Skin of body (tissue), 2 donors: ENCODE data around the gene PFKL. TPM values are rescaled to one million over a fixed set of nuclear protein-coding genes. Genes with fewer than 3 reads are reported as not detected.

Experiments
- DNase-seq: peaks from one replicate; lab custom pipeline; 2025; lab: John Stamatoyannopoulos, UW
- total RNA-seq: library from RNA; depleted of rRNA; stranded (reverse); fragments of >200 nt; gene quantifications from one replicate; pipeline ENCODE4 v1.2.3, GENCODE V29; 2014

The PFKL gene
- total RNA-seq: 85.3 TPM

DNA sequence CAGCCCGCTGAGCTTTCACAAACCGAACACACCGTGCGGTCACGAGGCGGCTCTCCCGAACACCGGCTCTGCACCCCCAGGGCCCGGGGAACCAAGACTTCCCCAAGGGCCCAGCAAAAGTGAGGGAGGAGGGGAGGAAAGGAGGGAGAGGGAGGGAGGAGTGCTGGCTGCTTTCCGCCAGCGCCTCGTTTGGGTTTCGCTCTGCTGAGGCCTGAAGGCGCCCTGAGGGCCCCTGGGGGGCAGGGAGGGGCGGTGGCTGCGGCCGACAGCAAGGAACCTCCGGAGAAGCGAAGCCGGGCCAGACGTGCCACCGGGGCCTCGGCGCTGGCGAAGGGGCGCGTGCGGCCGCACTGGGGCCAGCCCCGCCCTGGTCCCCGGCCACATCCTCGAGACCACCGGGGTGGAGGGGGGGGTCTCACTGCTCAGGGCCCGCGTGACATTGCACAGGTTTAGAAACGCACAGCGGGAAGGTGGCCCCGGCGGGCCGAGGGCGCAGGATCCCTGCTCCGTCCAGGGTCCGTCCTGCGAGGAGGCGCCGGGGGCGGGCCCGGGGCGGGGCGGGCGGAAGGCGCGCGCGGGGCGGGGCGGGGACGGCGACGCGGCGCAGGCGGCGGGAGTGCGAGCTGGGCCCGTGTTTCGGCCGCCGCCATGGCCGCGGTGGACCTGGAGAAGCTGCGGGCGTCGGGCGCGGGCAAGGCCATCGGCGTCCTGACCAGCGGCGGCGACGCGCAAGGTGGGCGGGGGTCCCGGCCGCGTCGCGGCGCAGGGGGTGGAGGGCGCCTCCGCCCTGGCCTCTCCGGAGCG is at the start of gene PFKL:
Gene PFKL (plus strand): TSS at position 596 of the 804 bp plus-strand sequence. CDS start 53 bp downstream, at position 649.
- DNase-seq: peak; percentile 37

GRCh38 chr21:44253832-44254710 is 45.8 kb upstream of the PFKL start:
- no peak for DNase-seq

- DNase-seq: no peak
Observed at GRCh38 chr21:44255511-44255981, 44.3 kb upstream of the PFKL start.

DNA sequence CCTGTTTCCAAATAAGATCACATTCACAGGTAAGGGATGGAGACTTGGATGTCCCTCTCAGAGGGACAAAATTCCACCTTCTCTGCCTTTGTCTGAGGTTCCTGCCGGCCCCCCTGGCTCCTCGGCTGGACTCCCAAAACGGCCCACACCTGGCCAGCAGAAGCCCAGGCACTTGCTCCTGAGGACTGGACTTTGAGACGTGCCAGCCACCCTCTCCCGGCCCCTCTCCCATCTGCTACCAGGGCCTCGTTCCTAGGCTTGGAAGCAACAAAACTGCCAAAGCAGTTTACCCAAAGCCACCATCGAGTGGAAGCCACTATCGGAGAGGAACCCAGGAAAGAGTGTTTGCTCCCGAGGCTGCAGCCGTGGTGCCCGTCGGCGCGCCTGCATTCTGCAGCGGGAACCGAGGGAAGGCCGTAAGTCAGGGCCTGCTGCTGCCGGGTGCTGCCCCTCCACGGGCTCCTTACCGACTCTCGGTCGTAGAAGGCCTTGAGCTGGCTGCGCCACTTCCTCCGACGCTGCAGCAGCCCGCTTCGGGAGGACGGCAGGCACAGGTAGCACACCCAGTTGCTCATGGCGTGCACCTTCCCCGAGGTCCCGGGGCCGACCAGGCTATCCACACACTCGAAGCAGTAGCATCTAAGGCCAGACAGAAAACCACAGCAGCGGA is 41.7 kb upstream of the PFKL start:
- no peak for DNase-seq

- DNase-seq: no peak
Observed at GRCh38 chr21:44259082-44259705, 40.7 kb upstream of the PFKL start.

DNA sequence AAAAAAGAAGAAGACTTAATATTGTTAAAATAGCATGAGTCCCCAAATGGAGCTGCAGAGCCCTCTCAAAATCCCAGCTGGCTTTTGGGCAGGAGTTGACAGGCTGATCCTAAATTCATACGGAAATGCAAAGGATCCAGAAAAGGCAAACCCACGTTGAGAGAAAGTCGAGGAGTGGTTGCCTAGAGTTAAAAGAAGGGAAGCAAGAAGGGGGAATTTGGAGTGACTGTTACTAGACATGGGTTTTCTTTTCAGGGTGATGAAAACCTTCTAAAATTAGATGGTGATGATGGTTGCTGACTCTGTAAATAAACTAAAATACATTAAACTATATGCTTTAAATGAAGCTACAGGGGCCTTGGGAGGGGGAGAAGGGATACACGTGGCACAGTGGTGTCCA is 39.8 kb upstream of the PFKL start:
- no peak for DNase-seq

- no peak for DNase-seq
Observed at GRCh38 chr21:44260791-44261631, 38.8 kb upstream of the PFKL start.

DNA sequence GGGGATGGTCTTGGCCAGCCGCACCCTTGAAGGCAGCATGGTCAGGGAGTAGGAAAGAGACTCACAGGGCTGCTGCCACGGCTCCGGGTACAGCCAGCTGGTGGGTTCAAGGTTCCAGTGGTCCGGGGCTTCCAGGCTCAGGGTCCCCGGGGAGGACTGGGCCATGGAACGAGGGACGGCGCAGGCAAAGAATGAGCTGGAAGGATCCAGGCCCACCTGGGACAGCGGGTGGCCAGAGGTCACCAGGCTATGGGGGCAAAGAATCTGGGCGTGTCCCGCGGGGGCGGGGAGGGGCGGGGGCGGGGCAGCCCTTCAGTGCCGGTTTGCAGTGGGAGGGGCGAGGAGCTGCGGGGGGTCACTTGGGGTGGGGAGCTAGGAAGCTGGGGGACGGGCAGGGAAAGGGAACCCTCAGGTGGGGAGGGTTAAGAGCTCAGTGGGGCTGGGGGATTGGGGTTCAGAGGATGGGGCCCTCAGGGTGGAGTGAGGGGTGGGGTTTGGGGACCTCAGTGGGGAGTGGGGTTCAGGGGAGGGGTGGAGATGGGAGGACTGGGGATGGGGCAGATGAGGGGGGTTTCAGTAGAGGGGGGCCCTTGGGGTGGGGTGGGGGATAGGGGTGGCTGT is 38.1 kb upstream of the PFKL start, which contains the start of gene DNMT3L:
Gene DNMT3L (minus strand): TSS at position 223 of the 621 bp plus-strand sequence. CDS start 638 bp downstream, outside the sequence.
- no peak for DNase-seq

- no peak for DNase-seq
Observed at GRCh38 chr21:44262338-44263056, 37.4 kb upstream of the PFKL start.

DNA sequence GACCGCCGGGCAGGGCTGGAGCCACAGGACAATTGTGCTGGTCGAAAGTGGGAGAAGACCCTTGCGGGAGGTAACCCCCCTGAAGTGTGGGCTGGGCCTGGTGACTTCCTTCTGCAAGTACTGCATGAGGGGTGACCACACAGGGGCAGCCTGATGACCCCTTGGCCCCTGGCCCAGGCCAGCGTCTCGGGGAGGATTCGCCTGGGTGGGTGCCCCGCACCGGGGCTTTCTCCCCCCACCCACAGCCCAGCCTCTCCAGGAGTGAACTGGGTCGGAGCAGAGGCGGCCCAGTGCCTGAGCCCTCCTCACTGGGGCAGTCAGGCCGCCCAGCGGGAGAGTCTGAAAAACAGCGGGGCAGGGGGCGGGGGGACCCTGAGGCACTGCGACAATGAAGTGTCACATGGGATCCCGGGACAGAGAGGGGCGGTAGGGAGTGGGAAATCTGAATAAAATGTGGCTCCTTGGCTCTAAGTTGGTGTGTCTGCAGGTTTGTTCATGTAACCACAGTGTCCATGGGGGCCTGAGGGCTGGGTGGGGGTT is 36.6 kb upstream of the PFKL start:
- no peak for DNase-seq

DNA sequence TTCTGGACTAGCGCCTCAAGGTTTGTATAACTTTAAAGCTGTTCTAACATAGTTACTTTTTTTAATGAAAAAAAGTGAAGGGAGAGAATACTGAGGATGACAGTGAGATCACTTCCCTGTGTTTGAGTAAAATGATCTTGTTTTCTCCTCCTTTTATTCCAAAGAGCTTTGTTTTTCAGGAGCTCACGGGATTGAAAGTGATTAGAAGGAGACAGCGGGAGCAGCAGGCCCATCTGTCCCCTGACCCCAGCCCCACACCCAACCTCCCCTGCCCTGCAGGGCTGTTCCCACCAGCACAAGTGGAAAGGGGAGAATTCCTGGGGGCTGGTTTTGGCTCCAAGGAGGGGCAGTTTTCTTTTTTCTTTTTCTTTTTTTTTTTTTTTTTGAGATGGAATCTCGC is 36.1 kb upstream of the PFKL start:
- no peak for DNase-seq

DNA sequence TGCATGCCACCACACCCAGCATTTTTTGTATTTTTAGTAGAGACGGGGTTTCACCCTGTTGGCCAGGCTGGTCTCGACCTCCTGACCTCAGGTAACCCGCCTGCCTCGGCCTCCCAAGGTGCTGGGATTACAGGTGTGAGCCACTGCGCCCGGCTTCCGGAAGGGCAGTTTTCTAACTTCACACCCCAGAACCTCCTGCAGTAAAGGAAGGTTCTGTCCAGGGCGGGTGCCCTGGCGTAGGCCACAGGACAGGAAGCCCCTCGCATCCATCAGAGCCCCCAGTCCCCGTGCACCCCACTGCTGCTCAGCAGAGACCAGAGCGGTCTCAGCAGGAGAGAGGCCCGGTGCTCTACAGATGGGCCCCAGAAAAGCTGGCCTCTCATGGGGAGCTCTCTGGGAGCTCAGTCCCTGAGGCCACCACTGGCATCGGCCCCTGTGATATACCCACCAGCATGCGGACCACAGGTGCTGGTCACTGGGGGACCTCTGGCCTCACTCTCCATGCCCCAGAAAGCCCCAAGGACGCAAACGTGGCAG is 34.1 kb upstream of the PFKL start:
- DNase-seq: no peak

GRCh38 chr21:44267655-44268142 is 32.2 kb upstream of the PFKL start:
- DNase-seq: no peak

DNA sequence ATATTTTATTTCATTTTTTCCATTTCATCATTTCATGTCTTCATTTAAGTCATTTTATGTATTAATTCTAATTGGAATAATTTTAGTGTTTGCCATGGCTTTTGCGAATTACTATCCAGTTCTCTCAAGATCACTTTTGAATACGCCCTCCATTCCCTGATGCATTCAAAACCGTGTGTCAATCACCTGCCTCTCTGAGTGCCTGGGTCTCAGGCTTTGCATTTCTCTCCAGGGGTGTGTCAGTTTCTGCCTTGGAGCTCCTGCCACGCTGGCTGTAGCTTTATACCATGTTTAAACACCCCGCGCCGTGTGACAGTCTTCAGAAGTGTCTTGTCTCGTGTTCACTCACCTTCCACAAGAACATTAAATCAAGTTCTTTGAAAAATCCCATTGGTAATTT is 30.8 kb upstream of the PFKL start:
- DNase-seq: no peak

GRCh38 chr21:44271558-44272283 is 28.1 kb upstream of the PFKL start:
- no peak for DNase-seq

GRCh38 chr21:44272284-44272858 is 27.5 kb upstream of the PFKL start:
- no peak for DNase-seq

- DNase-seq: no peak
Observed at GRCh38 chr21:44273046-44273445, 26.8 kb upstream of the PFKL start.
